Measurements from ENCODE around the gene JUN. TPM values are rescaled to one million over a fixed set of nuclear protein-coding genes. Genes with fewer than 3 reads are reported as not detected.
A peak's percentile ranks its signal among the peaks of the same experiment; 100 is the strongest.

JUN gene
- polyA plus RNA-seq (2012; ENCODE audit: insufficient read depth, insufficient read length, low read depth) = 26.6 TPM

DNA sequence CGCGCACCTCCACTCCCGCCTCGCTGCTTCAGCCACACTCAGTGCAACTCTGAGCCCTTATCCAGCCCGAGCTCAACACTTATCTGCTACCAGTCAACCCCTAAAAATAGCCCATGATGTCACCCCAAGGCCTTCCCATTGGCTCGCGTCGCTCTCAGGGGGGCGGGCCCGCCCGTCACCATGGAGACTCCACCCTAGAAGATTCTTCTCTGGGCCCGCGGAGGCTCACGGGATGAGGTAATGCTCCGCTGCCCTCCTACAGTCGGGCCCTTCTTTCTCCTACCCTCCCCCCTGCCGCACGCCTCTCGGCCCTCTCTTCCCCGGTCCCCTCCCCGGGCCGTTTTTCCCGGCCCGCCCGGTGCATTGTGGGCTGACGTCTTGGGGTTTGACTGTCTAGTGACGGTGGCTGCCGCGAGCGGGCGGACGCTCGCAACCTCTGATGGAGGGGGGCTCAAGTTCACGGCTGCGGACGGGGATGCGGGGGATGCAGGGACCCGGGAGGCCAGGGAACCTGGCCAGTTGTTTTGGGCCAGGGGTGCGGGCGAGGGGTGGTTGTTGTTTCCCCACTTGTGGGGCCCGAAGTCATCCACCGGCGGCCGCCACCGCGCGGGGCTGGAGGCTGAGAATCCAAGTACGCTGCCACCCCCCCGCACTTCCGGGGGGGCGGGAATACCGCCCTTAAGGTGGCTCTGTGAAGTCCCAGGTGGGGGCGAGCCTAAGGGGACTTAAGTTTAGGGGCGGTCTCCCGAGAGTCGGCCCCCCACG, at the start of gene JUN:
Gene JUN, minus strand, starts transcription at position 55 of the 765 bp plus-strand sequence. CDS start 977 bp downstream, outside the sequence.
- H3K4me3 ChIP-seq (ENCODE audit: low read depth, low read length) = peak within 1 kb of the TSS; percentile 86
- no peaks in the 10 kb centered on the region for H3K27me3 ChIP-seq
- H3K9me3 ChIP-seq = no peaks in the 10 kb centered on the region
- H3K36me3 ChIP-seq = peaks cover 11% of the 10 kb centered on the region
- peak; percentile 96 for DNase-seq
- H3K4me1 ChIP-seq = no peaks in the 10 kb centered on the region
- TF ChIP-seq, protein P1, sequence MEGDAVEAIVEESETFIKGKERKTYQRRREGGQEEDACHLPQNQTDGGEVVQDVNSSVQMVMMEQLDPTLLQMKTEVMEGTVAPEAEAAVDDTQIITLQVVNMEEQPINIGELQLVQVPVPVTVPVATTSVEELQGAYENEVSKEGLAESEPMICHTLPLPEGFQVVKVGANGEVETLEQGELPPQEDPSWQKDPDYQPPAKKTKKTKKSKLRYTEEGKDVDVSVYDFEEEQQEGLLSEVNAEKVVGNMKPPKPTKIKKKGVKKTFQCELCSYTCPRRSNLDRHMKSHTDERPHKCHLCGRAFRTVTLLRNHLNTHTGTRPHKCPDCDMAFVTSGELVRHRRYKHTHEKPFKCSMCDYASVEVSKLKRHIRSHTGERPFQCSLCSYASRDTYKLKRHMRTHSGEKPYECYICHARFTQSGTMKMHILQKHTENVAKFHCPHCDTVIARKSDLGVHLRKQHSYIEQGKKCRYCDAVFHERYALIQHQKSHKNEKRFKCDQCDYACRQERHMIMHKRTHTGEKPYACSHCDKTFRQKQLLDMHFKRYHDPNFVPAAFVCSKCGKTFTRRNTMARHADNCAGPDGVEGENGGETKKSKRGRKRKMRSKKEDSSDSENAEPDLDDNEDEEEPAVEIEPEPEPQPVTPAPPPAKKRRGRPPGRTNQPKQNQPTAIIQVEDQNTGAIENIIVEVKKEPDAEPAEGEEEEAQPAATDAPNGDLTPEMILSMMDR (IDR thresholded peaks at IDR 0.05; ENCODE audit: low read depth, low read length) = no peak

GRCh38 chr1:58833166-58833565, 49.3 kb upstream of the JUN start:
- TF ChIP-seq, protein P1 (IDR thresholded peaks at IDR 0.05; ENCODE audit: low read depth, low read length) = no peak
- no peak for DNase-seq
- no peaks in the 10 kb centered on the region for H3K36me3 ChIP-seq
- no peak overlapping the region for H3K4me3 ChIP-seq (ENCODE audit: low read depth, low read length)
- no peaks in the 10 kb centered on the region for H3K27me3 ChIP-seq
- no peaks in the 10 kb centered on the region for H3K4me1 ChIP-seq
- H3K9me3 ChIP-seq = no peaks in the 10 kb centered on the region

DNA sequence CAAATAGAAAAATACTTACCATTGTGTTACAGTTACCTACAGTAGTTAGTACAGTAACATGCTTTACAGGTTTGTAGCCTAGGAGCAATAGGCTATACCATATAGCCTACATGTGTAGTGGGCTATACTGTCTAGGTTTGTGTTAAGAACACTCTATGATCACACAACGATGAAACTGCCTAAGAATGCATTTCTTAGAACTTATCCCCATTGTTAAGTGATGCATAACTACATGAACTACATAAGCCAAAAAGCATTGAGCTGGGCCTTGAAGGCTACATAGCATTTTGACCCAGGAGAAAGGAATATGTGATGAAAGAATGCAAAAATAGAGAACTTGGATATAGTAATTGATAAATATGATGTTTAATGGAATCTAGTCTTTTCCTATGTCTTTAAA, 46.4 kb upstream of the JUN start:
- H3K4me1 ChIP-seq = no peaks in the 10 kb centered on the region
- H3K27me3 ChIP-seq = no peaks in the 10 kb centered on the region
- no peaks in the 10 kb centered on the region for H3K36me3 ChIP-seq
- no peak overlapping the region for H3K4me3 ChIP-seq (ENCODE audit: low read depth, low read length)
- TF ChIP-seq, protein P1 (IDR thresholded peaks at IDR 0.05; ENCODE audit: low read depth, low read length) = no peak
- DNase-seq = no peak
- no peaks in the 10 kb centered on the region for H3K9me3 ChIP-seq

DNA sequence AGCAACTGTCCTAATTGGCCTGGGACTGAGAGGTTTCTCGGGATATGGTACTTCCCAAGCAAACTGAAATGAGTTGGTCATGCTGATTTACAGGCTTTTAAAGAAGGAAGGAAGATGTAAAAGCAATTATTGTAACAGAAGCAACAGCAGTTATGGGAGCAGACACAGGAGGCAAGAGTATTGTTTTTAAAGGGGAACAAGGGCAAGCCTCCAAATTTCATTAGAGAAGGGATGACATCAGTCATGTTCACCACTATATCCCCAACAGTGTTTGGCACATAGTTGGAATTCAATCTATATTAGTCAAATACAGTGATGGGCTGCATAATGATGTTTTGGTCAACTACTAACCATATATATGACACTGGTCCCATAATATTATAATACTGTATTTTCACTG, 46.0 kb upstream of the JUN start:
- Histone ChIP-seq H3K36me3 (no peaks in the 10 kb centered on the region), H3K4me3 (ENCODE audit: low read depth, low read length) (no peak overlapping the region), H3K9me3 (no peaks in the 10 kb centered on the region), H3K27me3 (no peaks in the 10 kb centered on the region), H3K4me1 (no peaks in the 10 kb centered on the region)
- DNase-seq = no peak
- TF ChIP-seq, protein P1 (IDR thresholded peaks at IDR 0.05; ENCODE audit: low read depth, low read length) = no peak

- TF ChIP-seq, protein P1 (IDR thresholded peaks at IDR 0.05; ENCODE audit: low read depth, low read length) = no peak
- Histone ChIP-seq H3K36me3 (no peaks in the 10 kb centered on the region), H3K4me1 (no peaks in the 10 kb centered on the region), H3K9me3 (no peaks in the 10 kb centered on the region), H3K4me3 (ENCODE audit: low read depth, low read length) (no peak overlapping the region), H3K27me3 (no peaks in the 10 kb centered on the region)
- DNase-seq = no peak
These were observed 43.5 kb upstream of the JUN start for GRCh38 chr1:58827298-58827697.

DNA sequence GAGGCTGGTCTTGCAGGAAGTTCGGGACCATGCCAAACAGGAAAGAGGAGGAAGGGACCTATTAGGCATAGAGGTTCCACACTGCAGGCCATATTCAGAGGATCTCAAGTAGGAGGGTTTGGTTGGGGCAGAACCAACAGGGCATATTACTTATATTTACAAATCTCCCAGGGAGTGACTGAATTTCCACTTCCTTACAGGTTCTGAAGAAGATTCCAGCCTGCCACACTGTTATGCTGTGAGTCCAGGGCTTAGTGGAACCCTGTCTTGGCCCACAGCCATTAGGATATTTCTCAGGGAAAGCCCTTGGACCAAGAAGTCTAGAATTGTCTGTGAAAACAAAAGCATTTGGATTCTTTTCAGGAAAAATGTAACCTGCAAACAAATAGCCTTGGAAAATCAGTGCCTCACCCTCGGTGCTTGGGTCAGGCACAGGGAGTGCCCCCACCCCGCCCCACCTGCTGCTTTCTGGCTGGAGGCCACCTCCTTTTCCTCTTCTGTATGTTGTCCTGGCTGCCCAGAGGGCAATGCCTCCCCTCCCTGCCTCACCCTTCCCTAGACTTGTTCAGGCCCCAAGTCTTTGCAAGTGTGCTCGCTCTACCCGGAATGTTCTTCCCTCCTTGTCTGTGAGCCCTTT, 41.0 kb upstream of the JUN start:
- H3K9me3 ChIP-seq = no peaks in the 10 kb centered on the region
- no peak for DNase-seq

More for the DNA sequence above, 41.0 kb upstream of the JUN start:
- Histone ChIP-seq H3K36me3 (no peaks in the 10 kb centered on the region), H3K4me1 (no peaks in the 10 kb centered on the region), H3K4me3 (ENCODE audit: low read depth, low read length) (no peak overlapping the region), H3K27me3 (no peaks in the 10 kb centered on the region)
- TF ChIP-seq, protein P1 (IDR thresholded peaks at IDR 0.05; ENCODE audit: low read depth, low read length) = no peak

All from BE2C (cell line).